GM12865 (cell line): Measurements from ENCODE around the gene KIRREL3.
A peak's percentile ranks its signal among the peaks of the same experiment; 100 is the strongest.

ENCODE experiments used
- DNase-seq: peaks from one replicate; pipeline ENCODE4 v3.0.0; 2010; ENCODE audit warnings: low read depth
- H3K4me3 ChIP-seq: 2 replicates; pipeline ENCODE4 v1.5.1; 2011; ENCODE audit warnings: mild to moderate bottlenecking, low read depth, low read length, control low read depth
- TF ChIP-seq, protein P1 (sequence below): IDR thresholded peaks from 2 replicates; pipeline ENCODE4 v1.5.1; 2011; ENCODE audit warnings: low read length, control low read depth, low read depth, inconsistent platforms; ENCODE audit not compliant: insufficient read depth; ENCODE audit errors: missing control alignments

The KIRREL3 gene

DNA sequence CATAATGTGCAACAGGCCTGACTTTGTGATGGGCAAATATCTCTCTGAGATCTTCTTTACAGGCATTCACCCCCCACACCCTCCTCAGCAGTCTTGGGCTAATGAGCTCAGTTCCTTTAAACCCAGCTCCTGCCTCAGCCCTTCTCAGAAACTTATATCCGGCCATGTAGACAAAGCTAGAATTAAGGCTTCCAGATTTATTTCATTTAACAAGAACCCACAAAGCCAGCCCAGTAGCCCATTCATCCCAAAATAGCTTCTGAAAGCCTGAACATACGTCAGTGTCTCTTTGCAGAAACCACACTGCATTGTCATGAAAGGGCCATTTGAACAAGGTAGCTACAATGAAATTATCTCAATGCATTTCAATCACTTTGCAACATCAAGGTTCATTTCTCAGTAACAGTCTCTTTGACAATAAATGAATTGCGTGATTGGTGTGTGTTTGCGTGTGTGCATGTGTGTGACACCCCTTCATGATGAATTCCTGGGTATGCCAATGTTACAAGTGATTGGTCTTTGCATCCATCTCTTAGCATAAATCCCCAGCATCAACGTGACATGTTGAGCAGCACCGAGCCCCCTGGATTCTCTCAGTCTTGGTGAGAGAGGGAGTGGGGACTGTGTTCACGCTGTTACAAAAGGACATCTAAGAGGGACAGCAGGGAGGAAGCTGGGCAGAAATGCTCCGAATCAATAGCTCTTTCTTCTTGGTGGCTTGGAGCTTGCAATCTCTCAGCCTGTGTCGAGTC, 299.6 kb downstream of the KIRREL3 start:
- no peak overlapping the region for H3K4me3 ChIP-seq
- TF ChIP-seq, protein P1, sequence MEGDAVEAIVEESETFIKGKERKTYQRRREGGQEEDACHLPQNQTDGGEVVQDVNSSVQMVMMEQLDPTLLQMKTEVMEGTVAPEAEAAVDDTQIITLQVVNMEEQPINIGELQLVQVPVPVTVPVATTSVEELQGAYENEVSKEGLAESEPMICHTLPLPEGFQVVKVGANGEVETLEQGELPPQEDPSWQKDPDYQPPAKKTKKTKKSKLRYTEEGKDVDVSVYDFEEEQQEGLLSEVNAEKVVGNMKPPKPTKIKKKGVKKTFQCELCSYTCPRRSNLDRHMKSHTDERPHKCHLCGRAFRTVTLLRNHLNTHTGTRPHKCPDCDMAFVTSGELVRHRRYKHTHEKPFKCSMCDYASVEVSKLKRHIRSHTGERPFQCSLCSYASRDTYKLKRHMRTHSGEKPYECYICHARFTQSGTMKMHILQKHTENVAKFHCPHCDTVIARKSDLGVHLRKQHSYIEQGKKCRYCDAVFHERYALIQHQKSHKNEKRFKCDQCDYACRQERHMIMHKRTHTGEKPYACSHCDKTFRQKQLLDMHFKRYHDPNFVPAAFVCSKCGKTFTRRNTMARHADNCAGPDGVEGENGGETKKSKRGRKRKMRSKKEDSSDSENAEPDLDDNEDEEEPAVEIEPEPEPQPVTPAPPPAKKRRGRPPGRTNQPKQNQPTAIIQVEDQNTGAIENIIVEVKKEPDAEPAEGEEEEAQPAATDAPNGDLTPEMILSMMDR = no peak
- DNase-seq = peak; percentile 75

DNA sequence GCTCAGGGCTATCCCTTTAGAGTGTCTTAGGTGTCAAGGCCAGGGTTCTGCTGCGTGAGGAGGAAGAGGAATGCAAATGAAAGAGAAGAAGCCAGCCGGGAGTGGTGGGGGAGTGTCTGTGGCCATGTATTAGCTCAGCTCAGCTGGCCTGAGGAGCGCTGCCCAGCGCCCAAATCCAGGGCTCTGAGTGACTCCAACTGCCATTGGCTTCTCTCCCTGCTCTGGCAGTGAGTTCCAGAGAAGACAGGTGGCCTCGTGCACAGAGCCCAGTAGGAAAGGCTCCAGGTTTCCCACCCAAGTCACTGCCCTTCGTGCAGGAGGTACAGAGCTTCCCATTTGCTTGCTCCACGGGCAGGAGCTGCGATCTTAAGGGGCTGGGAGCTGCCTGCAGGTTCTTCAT, 302.0 kb downstream of the KIRREL3 start:
- TF ChIP-seq, protein P1 = no peak
- no peak overlapping the region for H3K4me3 ChIP-seq
- DNase-seq = no peak

DNA sequence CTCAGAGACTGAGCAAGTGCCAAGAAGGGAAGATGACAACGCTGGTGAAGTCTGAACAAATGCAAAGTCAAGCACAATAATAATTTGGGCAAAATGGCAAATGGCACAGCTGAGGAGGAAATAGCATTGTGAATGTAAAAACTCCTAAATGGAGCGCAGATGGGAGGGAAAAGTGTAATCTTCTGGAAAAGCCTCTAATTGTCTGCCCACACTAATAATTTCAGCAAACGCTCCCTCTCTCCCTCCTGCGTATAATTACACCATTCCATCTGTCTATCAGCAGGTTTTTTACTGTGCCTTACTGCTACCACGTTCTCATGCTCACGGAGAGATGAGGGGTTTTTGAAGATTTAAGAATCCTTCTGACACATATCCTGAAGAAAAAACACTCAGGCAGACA, 302.6 kb downstream of the KIRREL3 start:
- TF ChIP-seq, protein P1 = no peak
- DNase-seq = no peak
- no peak overlapping the region for H3K4me3 ChIP-seq

DNA sequence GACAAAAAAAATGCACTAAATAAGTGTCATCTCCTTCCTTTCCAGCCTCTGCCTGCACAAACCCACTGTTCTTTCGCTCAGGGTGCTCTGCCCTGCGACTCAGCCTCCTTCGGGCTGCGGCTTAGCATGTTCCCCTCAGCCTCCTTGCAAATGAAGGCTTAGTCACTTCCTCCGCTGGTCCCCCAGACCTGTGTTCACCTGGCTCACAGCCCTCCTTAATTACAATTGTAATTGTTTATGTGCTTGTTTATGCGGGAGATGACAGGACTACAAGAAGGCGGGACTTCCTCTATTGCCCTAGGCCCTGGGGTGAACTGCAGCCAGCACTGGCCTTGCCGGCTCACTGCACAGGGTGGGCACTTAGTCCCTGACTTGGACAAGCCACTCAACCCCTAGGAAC, 303.6 kb downstream of the KIRREL3 start:
- TF ChIP-seq, protein P1 = no peak
- no peak overlapping the region for H3K4me3 ChIP-seq
- no peak for DNase-seq

DNA sequence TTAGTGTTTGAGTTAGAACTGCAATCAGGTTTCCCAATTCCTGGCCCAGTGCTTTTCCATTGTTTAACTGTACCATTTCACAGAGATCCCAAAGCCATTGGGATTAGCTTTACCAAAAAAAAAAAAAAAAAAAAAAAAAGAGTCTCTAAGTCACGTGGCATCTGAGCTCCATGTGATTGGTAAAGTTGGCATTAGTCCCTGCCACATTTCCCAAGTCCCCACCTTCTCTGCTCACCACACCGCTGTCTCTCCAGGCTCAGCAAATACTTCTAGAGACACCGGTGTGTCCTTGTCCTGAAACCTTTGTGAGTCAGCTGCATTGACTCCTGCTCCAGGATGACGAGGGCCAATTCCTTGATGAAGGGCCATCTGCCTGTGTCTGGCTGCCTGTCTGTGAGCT, 305.3 kb downstream of the KIRREL3 start:
- no peak overlapping the region for H3K4me3 ChIP-seq
- DNase-seq = no peak
- TF ChIP-seq, protein P1 = no peak

DNA sequence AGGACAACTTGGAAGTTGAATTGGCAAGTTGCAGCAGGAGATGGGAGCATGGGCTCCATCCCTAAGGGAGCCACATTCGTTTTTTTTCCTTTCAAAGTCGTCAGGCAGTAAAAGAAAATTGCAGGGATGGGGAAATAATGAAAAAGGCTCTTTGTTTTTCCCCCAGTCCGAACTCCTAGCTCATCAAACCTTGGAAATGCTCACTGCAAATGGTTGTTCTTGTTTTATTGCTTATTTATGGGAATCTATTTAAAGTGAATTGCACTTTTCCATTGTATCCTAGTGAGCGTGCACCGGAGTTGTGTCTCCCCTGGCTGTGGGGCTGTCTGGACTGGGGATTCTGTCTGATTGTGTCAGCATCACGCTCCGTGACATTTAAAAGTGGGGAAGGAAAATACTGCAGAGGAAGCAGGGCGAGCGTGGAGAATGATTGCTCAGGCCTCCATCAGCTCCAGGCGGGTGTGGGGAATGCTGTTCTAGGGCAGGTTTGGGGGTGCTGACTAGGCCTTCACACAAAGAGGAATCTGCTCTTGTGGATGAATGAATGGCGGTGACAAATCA, 306.4 kb downstream of the KIRREL3 start:
- H3K4me3 ChIP-seq = no peak overlapping the region
- DNase-seq = no peak
- TF ChIP-seq, protein P1 = no peak

DNA sequence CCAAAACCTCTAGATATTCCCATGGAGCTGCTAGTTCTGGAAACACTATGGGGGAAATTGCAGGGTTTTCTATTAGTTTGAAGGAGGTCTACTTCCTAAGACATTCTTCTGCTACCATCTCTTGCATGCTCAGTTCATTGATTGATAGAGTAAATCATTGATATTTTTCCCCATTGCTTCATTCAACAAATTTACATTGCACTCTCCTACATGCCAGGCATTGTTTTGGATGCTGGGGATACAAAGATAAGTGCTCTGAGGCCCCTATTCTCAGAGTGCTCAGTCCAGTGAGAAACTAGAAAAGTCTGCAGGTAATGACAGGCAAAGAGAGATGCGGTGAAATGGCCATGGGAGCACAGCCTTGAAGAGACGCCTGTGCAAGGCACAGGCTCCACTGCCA, 313.1 kb downstream of the KIRREL3 start:
- TF ChIP-seq, protein P1 = no peak
- DNase-seq = no peak
- H3K4me3 ChIP-seq = no peak overlapping the region
